ENCODE data around the gene RASA3.

The RASA3 gene

DNA sequence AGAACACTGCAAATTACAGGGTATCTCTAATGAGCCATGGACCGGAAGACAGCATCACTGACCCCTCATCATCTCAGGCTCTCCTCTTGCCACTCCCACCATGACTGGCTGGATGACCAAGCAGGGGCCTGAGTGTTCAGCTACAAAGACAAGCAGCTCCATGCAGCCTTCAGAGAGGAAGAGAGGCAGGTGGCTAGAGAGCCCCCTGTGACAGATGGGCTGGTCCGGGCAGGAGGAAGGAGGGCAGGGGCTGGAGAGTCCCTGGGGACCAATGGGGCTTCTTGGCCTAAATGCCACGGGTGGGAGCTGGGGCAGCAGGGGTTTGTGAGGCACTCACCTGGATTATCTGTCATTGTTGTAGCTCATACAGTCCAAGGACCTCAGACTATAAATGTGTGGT is 12.8 kb upstream of the RASA3 start:
- no peaks in the 10 kb centered on the region for H3K36me3 ChIP-seq
- H3K4me1 ChIP-seq (ENCODE audit: control insufficient read depth in 1 of 2, insufficient read depth in 1 of 2, low read depth in 1 of 2, low read length in 1 of 2): peaks cover 8 to 13% of the 10 kb centered on the region in 2 experiments
- no peak overlapping the region for H3K27ac ChIP-seq
- H3K9me3 ChIP-seq: no peaks in the 10 kb centered on the region
- TF ChIP-seq, protein P1, sequence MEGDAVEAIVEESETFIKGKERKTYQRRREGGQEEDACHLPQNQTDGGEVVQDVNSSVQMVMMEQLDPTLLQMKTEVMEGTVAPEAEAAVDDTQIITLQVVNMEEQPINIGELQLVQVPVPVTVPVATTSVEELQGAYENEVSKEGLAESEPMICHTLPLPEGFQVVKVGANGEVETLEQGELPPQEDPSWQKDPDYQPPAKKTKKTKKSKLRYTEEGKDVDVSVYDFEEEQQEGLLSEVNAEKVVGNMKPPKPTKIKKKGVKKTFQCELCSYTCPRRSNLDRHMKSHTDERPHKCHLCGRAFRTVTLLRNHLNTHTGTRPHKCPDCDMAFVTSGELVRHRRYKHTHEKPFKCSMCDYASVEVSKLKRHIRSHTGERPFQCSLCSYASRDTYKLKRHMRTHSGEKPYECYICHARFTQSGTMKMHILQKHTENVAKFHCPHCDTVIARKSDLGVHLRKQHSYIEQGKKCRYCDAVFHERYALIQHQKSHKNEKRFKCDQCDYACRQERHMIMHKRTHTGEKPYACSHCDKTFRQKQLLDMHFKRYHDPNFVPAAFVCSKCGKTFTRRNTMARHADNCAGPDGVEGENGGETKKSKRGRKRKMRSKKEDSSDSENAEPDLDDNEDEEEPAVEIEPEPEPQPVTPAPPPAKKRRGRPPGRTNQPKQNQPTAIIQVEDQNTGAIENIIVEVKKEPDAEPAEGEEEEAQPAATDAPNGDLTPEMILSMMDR (IDR thresholded peaks at IDR 0.05): no peak
- peaks cover 43% of the 10 kb centered on the region for H3K27me3 ChIP-seq
- no peak overlapping the region for H3K4me3 ChIP-seq (ENCODE audit: low read depth in 1 of 2, low read length in 1 of 2)

DNA sequence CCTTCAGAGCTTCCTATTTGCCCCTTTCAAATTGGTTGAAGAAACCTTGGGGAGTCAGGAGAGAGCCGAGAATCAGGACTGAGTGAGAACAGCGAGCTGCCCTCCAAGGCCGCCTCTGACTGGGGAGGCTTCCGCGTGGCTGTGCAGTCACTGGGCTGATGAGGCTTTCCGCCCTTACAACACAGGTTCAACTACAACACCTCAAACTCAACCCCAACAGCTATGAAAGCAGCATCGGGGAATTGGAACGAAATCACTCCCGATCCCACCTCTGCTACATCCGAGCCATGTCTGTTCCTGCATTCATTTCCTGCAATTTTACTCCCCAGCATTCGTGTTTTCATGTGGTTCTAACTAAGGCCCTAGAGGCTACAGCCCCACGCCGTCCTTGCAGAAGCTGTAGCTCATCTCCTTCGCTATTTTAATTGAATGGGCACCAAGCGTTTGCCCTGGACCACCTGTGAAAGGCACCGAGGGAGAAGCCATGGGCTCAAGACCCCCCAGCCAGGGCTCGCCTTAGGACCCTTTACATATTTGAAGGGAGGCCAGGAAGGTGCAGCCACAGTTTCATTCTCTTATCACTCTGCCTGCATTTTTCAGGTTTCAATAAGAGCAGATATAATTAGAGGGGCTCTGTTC is 12.3 kb upstream of the RASA3 start:
- peaks cover 8 to 13% of the 10 kb centered on the region in 2 experiments for H3K4me1 ChIP-seq (ENCODE audit: control insufficient read depth in 1 of 2, insufficient read depth in 1 of 2, low read depth in 1 of 2, low read length in 1 of 2)
- no peak overlapping the region for H3K4me3 ChIP-seq (ENCODE audit: low read depth in 1 of 2, low read length in 1 of 2)
- H3K27ac ChIP-seq: no peak overlapping the region
- TF ChIP-seq, protein P1 (IDR thresholded peaks at IDR 0.05): no peak
- H3K36me3 ChIP-seq: no peaks in the 10 kb centered on the region
- H3K27me3 ChIP-seq: peaks cover 48% of the 10 kb centered on the region
- no peaks in the 10 kb centered on the region for H3K9me3 ChIP-seq

DNA sequence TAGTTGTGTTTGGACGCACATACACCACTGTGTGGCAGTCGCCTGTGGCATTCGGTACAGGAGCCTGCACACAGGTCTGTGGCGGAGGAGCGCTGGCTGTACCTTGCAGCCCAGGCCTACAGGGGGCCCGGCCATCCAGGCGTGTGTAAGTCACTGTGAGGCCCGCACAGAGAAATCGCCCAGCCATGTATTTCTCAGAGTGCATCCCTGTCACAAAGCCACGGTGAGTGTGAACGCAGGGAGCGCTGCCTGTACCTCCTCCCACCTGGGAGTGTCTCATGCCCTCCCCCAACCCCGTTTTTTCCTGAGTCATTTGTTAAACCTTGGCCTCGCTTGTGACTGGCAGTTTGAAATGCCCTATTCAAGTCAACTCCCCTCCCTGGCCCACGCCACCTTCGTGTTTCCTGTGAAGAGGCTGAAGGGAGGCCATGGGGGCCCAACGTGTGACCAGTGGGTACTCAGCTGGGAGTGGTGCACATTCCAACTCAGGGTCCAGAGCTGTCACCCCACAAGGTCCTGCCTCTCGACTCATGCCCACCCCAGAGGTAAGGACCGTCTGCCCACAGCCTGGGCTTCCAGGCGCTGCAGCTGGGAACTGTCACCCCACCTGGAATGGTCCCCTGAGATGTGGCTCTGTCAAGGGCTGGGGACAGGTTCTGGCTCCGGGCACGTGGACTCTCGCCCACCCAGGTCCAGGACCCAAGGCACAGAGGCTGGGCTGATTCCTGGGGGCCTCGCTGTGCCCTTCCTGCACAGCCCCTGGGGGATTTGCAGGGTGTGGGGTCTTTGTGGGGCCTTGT is 11.6 kb upstream of the RASA3 start:
- Histone ChIP-seq H3K36me3 (no peaks in the 10 kb centered on the region), H3K9me3 (no peaks in the 10 kb centered on the region), H3K27ac (no peak overlapping the region), H3K27me3 (peaks cover 49% of the 10 kb centered on the region), H3K4me3 (ENCODE audit: low read depth in 1 of 2, low read length in 1 of 2) (no peak overlapping the region), H3K4me1 (ENCODE audit: control insufficient read depth in 1 of 2, insufficient read depth in 1 of 2, low read depth in 1 of 2, low read length in 1 of 2) (peaks cover 8 to 13% of the 10 kb centered on the region in 2 experiments)
- TF ChIP-seq, protein P1 (IDR thresholded peaks at IDR 0.05): no peak

DNA sequence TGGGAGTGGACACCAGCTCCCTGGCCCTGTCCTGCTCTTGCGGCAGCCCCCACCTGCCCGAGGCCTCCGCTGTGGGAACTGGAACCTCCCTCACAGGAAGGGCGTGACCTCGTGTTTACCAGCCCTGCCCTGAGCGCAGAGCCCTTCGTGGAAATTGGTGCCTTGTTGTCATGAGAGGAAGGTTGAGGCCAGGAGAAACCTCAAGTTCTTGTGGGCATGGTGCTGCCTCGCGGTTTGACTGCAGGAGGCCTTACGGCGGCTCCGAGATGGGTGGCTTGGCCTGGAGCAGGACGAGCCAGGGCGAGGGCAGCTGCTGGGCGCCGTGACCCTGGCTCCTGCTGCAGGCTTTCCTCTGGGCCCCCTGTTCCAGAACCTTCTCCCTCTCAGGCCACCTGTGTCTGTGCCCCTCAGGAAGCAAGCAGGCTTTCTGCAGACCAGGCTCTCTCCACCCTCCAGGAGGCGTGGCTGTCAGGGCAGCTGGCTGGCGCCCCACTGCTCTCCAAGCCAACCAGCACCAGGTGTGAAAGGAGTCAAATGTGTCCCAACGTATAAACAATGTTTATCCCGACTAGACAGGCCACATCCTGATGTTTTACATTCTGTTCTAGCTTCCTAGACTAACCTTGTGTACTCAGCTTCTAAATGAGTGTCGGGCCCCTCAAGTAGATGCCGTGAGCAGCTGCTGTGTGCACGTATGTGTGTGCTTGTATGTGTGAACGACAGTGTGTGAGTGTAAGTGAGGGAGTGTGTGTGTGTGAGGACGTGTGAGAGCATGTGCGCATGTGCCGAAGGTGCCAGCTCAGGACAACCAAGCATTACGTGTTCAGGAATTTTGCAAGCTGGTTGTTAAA is 10.4 kb upstream of the RASA3 start:
- H3K27me3 ChIP-seq: peaks cover 42% of the 10 kb centered on the region
- H3K4me3 ChIP-seq (ENCODE audit: low read depth in 1 of 2, low read length in 1 of 2): no peak overlapping the region
- no peaks in the 10 kb centered on the region for H3K36me3 ChIP-seq
- H3K4me1 ChIP-seq (ENCODE audit: control insufficient read depth in 1 of 2, insufficient read depth in 1 of 2, low read depth in 1 of 2, low read length in 1 of 2): peaks cover 8 to 13% of the 10 kb centered on the region in 2 experiments
- H3K9me3 ChIP-seq: no peaks in the 10 kb centered on the region
- TF ChIP-seq, protein P1 (IDR thresholded peaks at IDR 0.05): no peak
- no peak overlapping the region for H3K27ac ChIP-seq

DNA sequence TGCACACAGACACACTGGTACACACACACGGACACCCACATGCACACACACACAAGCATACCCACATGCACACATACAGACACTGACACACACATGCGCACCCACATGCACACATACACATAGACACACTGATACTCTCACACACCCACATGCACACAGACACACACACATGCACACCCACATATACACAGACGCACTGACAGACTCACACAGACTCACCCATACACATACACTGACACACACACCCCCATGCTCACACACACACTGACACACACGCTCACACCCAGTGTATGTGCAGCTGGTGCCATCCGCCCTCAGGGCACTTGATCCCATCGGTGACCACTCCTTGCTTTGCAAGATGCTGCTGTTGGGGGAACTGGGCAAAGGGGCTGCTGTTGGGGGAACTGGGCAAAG is 9.7 kb upstream of the RASA3 start:
- Histone ChIP-seq H3K9me3 (no peaks in the 10 kb centered on the region), H3K27me3 (peaks cover 42% of the 10 kb centered on the region), H3K36me3 (no peaks in the 10 kb centered on the region), H3K4me1 (ENCODE audit: control insufficient read depth in 1 of 2, insufficient read depth in 1 of 2, low read depth in 1 of 2, low read length in 1 of 2) (peaks cover 8 to 13% of the 10 kb centered on the region in 2 experiments), H3K4me3 (ENCODE audit: low read depth in 1 of 2, low read length in 1 of 2) (no peak overlapping the region), H3K27ac (no peak overlapping the region)
- TF ChIP-seq, protein P1 (IDR thresholded peaks at IDR 0.05): no peak
